ENCODE data around the gene FZD1.

FZD1 gene

GRCh38 chr7:91311839-91312238, 47.6 kb downstream of the FZD1 start:
- POLR2A ChIA-PET, result no interaction called here
- TF ChIP-seq TARDBP (IDR thresholded peaks at IDR 0.05), result no peak
- TF ChIP-seq BHLHE40 (IDR thresholded peaks at IDR 0.05; ENCODE audit: borderline replicate concordance), result no peak
- TF ChIP-seq NFRKB (IDR thresholded peaks at IDR 0.05), result no peak
- no peak for TF ChIP-seq L3MBTL2 (conservative IDR thresholded peaks at IDR 0.05)
- TF ChIP-seq FOXK2 (IDR thresholded peaks at IDR 0.05), result no peak
- TF ChIP-seq FOXM1 (IDR thresholded peaks at IDR 0.05; ENCODE audit: borderline replicate concordance), result no peak
- TF ChIP-seq LEF1 (IDR thresholded peaks at IDR 0.05; ENCODE audit: borderline replicate concordance), result no peak
- no peak for TF ChIP-seq CTBP1 (IDR thresholded peaks at IDR 0.05; ENCODE audit: borderline replicate concordance)
- TF ChIP-seq ZNF384 (IDR thresholded peaks at IDR 0.05), result no peak
- TF ChIP-seq SP1 (IDR thresholded peaks at IDR 0.05), result no peak
- no peak for TF ChIP-seq SUZ12 (IDR thresholded peaks at IDR 0.05)
- no peak for TF ChIP-seq PKNOX1 (IDR thresholded peaks at IDR 0.05)
- no peak for TF ChIP-seq FOXA1 (IDR thresholded peaks at IDR 0.05)
- no peak for TF ChIP-seq HDGF (IDR thresholded peaks at IDR 0.05; ENCODE audit: borderline replicate concordance)
- no peak for TF ChIP-seq ARNT (IDR thresholded peaks at IDR 0.05)
- TF ChIP-seq ELF4 (IDR thresholded peaks at IDR 0.05), result no peak

GRCh38 chr7:91313113-91313512, 48.9 kb downstream of the FZD1 start:
- TF ChIP-seq ARNT (IDR thresholded peaks at IDR 0.05), result no peak
- no peak for TF ChIP-seq ZNF384 (IDR thresholded peaks at IDR 0.05)
- TF ChIP-seq L3MBTL2 (conservative IDR thresholded peaks at IDR 0.05), result no peak
- no peak for TF ChIP-seq FOXK2 (IDR thresholded peaks at IDR 0.05)
- no peak for TF ChIP-seq TARDBP (IDR thresholded peaks at IDR 0.05)
- no peak for TF ChIP-seq FOXM1 (IDR thresholded peaks at IDR 0.05; ENCODE audit: borderline replicate concordance)
- TF ChIP-seq CTBP1 (IDR thresholded peaks at IDR 0.05; ENCODE audit: borderline replicate concordance), result no peak
- TF ChIP-seq HDGF (IDR thresholded peaks at IDR 0.05; ENCODE audit: borderline replicate concordance), result no peak
- no peak for TF ChIP-seq ELF4 (IDR thresholded peaks at IDR 0.05)
- TF ChIP-seq SP1 (IDR thresholded peaks at IDR 0.05), result no peak
- no peak for TF ChIP-seq PKNOX1 (IDR thresholded peaks at IDR 0.05)
- TF ChIP-seq LEF1 (IDR thresholded peaks at IDR 0.05; ENCODE audit: borderline replicate concordance), result no peak
- TF ChIP-seq BHLHE40 (IDR thresholded peaks at IDR 0.05; ENCODE audit: borderline replicate concordance), result no peak
- no peak for TF ChIP-seq SUZ12 (IDR thresholded peaks at IDR 0.05)
- no peak for DNase-seq (ENCODE audit: extremely low spot score)
- ChIA-PET CTCF (no interaction called here), POLR2A (interaction anchor here (0.7 kb wide), 1 partner anchor 69 kb away, joined by 4 read pairs; no protein-coding TSS in a partner anchor)

More at GRCh38 chr7:91311839-91312238, 47.6 kb downstream of the FZD1 start:
- CTCF ChIA-PET, result no interaction called here
- DNase-seq (ENCODE audit: extremely low spot score), result no peak

- DNase-seq (ENCODE audit: extremely low spot score), result no peak
- CTCF ChIA-PET, result no interaction called here
- POLR2A ChIA-PET, result no interaction called here
- TF ChIP-seq PKNOX1 (IDR thresholded peaks at IDR 0.05) (no peak), NFRKB (IDR thresholded peaks at IDR 0.05) (no peak), HDGF (IDR thresholded peaks at IDR 0.05; ENCODE audit: borderline replicate concordance) (no peak), SP1 (IDR thresholded peaks at IDR 0.05) (no peak), BHLHE40 (IDR thresholded peaks at IDR 0.05; ENCODE audit: borderline replicate concordance) (no peak), ARNT (IDR thresholded peaks at IDR 0.05) (no peak), ZNF384 (IDR thresholded peaks at IDR 0.05) (no peak), CTBP1 (IDR thresholded peaks at IDR 0.05; ENCODE audit: borderline replicate concordance) (no peak), SUZ12 (IDR thresholded peaks at IDR 0.05) (no peak), FOXA1 (IDR thresholded peaks at IDR 0.05) (no peak), FOXK2 (IDR thresholded peaks at IDR 0.05) (no peak), ELF4 (IDR thresholded peaks at IDR 0.05) (no peak)
These were observed 50.5 kb downstream of the FZD1 start for GRCh38 chr7:91314591-91315323.

GRCh38 chr7:91316426-91316825, 52.2 kb downstream of the FZD1 start:
- ChIA-PET POLR2A (no interaction called here), CTCF (no interaction called here)
- TF ChIP-seq ARNT (IDR thresholded peaks at IDR 0.05) (no peak), LEF1 (IDR thresholded peaks at IDR 0.05; ENCODE audit: borderline replicate concordance) (no peak), HDGF (IDR thresholded peaks at IDR 0.05; ENCODE audit: borderline replicate concordance) (no peak), L3MBTL2 (conservative IDR thresholded peaks at IDR 0.05) (no peak), ZNF384 (IDR thresholded peaks at IDR 0.05) (no peak), TARDBP (IDR thresholded peaks at IDR 0.05) (no peak), FOXK2 (IDR thresholded peaks at IDR 0.05) (no peak), SUZ12 (IDR thresholded peaks at IDR 0.05) (no peak), PKNOX1 (IDR thresholded peaks at IDR 0.05) (no peak), FOXM1 (IDR thresholded peaks at IDR 0.05; ENCODE audit: borderline replicate concordance) (no peak), ELF4 (IDR thresholded peaks at IDR 0.05) (no peak), FOXA1 (IDR thresholded peaks at IDR 0.05) (no peak), BHLHE40 (IDR thresholded peaks at IDR 0.05; ENCODE audit: borderline replicate concordance) (no peak), NFRKB (IDR thresholded peaks at IDR 0.05) (no peak), SP1 (IDR thresholded peaks at IDR 0.05) (no peak), CTBP1 (IDR thresholded peaks at IDR 0.05; ENCODE audit: borderline replicate concordance) (no peak)
- no peak for DNase-seq (ENCODE audit: extremely low spot score)

- ChIA-PET CTCF (no interaction called here), POLR2A (no interaction called here)
- TF ChIP-seq FOXK2 (IDR thresholded peaks at IDR 0.05), result no peak
- no peak for TF ChIP-seq SUZ12 (IDR thresholded peaks at IDR 0.05)
- TF ChIP-seq NFRKB (IDR thresholded peaks at IDR 0.05), result no peak
- TF ChIP-seq L3MBTL2 (conservative IDR thresholded peaks at IDR 0.05), result no peak
- no peak for TF ChIP-seq CTBP1 (IDR thresholded peaks at IDR 0.05; ENCODE audit: borderline replicate concordance)
- TF ChIP-seq ARNT (IDR thresholded peaks at IDR 0.05), result no peak
- TF ChIP-seq HDGF (IDR thresholded peaks at IDR 0.05; ENCODE audit: borderline replicate concordance), result no peak
- TF ChIP-seq LEF1 (IDR thresholded peaks at IDR 0.05; ENCODE audit: borderline replicate concordance), result no peak
- no peak for TF ChIP-seq ZNF384 (IDR thresholded peaks at IDR 0.05)
- no peak for TF ChIP-seq BHLHE40 (IDR thresholded peaks at IDR 0.05; ENCODE audit: borderline replicate concordance)
- no peak for TF ChIP-seq PKNOX1 (IDR thresholded peaks at IDR 0.05)
- TF ChIP-seq FOXA1 (IDR thresholded peaks at IDR 0.05), result no peak
- no peak for TF ChIP-seq ELF4 (IDR thresholded peaks at IDR 0.05)
- TF ChIP-seq TARDBP (IDR thresholded peaks at IDR 0.05), result no peak
- no peak for TF ChIP-seq FOXM1 (IDR thresholded peaks at IDR 0.05; ENCODE audit: borderline replicate concordance)
- no peak for TF ChIP-seq SP1 (IDR thresholded peaks at IDR 0.05)
- DNase-seq (ENCODE audit: extremely low spot score), result no peak
These were observed 55.1 kb downstream of the FZD1 start for GRCh38 chr7:91319351-91319750.

Measured in HEK293T (cell line).